ENCODE results near the gene MAP7D2. TPM values are rescaled to one million over a fixed set of nuclear protein-coding genes. Genes with fewer than 3 reads are reported as not detected.
A peak's percentile ranks its signal among the peaks of the same experiment; 100 is the strongest.

MAP7D2 gene
- total RNA-seq, 1 experiment from 2014 or later: 0.60 TPM

DNA sequence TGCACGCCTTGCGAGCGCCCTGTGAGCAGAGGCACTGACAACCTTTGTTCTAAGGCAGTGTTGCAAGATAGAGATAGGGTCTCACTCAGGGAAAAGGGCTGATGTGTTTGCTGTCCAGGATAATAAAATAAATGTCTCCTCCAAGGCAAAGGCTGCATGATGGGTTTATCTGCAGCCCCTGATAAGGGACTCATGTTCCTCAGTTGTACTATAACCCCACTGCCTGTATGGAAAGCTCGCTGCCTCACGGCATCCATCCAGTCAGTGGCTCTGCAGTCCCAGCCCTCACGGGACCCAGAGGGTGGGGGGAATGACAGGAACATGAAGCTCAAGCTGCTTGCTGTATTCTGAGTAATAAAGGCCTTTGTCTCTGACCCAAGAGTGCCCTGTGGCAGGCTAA, 148.4 kb downstream of the MAP7D2 start:
- no peak for DNase-seq (ENCODE audit: low read depth)

DNA sequence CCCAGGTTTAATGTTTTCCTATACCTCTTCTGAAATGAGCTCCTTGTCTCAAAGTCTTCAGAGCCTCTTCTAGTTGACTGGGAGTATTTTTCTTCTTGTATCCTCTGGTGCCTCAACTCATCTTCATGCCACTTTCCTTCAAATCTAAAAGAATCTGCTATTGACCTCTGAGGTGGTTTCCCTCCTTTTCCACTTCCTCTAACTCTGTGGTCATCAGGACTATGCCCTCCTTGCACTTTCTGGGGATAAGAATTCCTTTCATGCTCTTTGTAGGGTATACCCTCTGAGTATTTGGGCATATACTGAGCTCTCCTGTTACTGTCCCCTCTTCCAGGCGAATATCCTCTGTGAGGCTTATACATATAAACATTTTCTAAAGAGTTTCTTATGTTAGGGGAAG, 150.7 kb downstream of the MAP7D2 start:
- no peak for DNase-seq (ENCODE audit: low read depth)

- DNase-seq (ENCODE audit: low read depth): no peak
Observed at GRCh38 chrX:19964017-19964710, 152.5 kb downstream of the MAP7D2 start.

DNA sequence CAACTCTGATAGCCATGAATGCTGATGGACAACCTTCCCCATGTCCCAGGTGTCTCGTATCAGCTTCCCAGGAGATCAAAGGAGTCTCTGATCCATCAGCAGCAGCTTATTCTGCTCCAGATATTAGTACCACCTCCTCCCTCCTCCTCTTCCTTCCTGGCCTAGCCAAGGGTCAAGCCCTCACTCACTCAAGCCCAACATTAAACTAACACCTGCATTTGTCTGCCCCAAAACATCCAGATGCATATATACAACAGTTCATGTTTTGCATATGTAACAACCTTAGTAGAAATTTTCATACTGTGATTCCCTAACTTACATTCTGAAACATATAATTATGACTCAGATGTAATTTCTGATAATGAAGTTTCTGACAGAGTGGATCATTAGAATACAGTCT, 155.8 kb downstream of the MAP7D2 start:
- no peak for DNase-seq (ENCODE audit: low read depth)

GRCh38 chrX:19958552-19959486, 157.9 kb downstream of the MAP7D2 start:
- peak; percentile 0 for DNase-seq (ENCODE audit: low read depth)

DNA sequence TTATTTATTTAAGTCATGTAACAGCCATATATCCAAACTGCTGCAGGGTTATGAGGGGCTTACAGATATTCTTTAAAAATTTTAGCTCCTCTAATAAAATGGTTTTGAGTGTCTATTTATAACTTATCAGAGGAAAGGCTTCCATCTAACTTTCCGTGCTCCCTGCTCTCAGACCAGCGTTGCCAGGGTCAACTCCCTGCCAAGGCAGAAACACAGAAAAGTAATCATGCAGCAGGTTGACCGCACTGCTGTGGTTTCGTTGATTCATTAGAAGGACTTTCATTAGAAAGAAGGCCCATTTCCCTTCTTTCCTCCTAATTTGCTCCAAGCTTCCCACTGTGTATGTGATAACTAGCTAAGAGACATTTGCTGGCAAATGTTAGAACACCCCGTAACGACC, 159.8 kb downstream of the MAP7D2 start:
- DNase-seq (ENCODE audit: low read depth): no peak

Other genes with a start within 250 kb of the MAP7D2 start
- 55.0 and 67.8 TPM in 2 replicates for gene SH3KBP1, start 229.3 kb downstream of the MAP7D2 start, total RNA-seq (2014; rRNA removed; shearing (Covaris generic))
- gene BCLAF3, start 125.8 kb downstream of the MAP7D2 start, total RNA-seq (2014; rRNA removed; shearing (Covaris generic)): 3.1 and 4.3 TPM in 2 replicates
- gene EIF1AX, start 24.9 kb upstream of the MAP7D2 start, total RNA-seq (2014; rRNA removed; shearing (Covaris generic)): 60.5 and 70.7 TPM in 2 replicates
- gene RPS6KA3, start 150.0 kb upstream of the MAP7D2 start, total RNA-seq (2014; rRNA removed; shearing (Covaris generic)): 34.4 and 47.7 TPM in 2 replicates

Data from RPMI7951 (cell line).